ENCODE data around the gene NCOA4.
A peak's percentile ranks its signal among the peaks of the same experiment; 100 is the strongest.
"Not testable (repeated sequence)": the region's sequence is repeated elsewhere in the genome, so short reads cannot be mapped to it uniquely, and the experiment has no call there.

The NCOA4 gene

GRCh38 chr10:45983538-45984186, 46.8 kb downstream of the NCOA4 start:
- H3K4me3 ChIP-seq (ENCODE audit: low read depth, low read length), result not testable (repeated sequence)
- peak; percentile 84 for DNase-seq (ENCODE audit: low read depth)
- peak; percentile 48 for TF ChIP-seq CTCF (conservative IDR thresholded peaks at IDR 0.05; ENCODE audit: low read depth, low read length)

GRCh38 chr10:45981367-45981766, 49.1 kb downstream of the NCOA4 start:
- H3K4me3 ChIP-seq (ENCODE audit: low read depth, low read length); DNase-seq (ENCODE audit: low read depth): not testable (repeated sequence)

- not testable (repeated sequence) for H3K4me3 ChIP-seq (ENCODE audit: low read depth, low read length)
Measured at GRCh38 chr10:45978554-45978953, 51.9 kb downstream of the NCOA4 start.

GRCh38 chr10:45974041-45974440, 56.4 kb downstream of the NCOA4 start:
- DNase-seq (ENCODE audit: low read depth); H3K4me3 ChIP-seq (ENCODE audit: low read depth, low read length): not testable (repeated sequence)

More at GRCh38 chr10:45978554-45978953, 51.9 kb downstream of the NCOA4 start:
- DNase-seq (ENCODE audit: low read depth), result not testable (repeated sequence)

GRCh38 chr10:45972813-45973169, 57.6 kb downstream of the NCOA4 start:
- H3K4me3 ChIP-seq (ENCODE audit: low read depth, low read length), result peak overlapping the region; percentile 72
- peak; percentile 42 for DNase-seq (ENCODE audit: low read depth)

GRCh38 chr10:45972106-45972812, 58.2 kb downstream of the NCOA4 start, which contains the start of gene TIMM23:
TSS of gene TIMM23 (plus strand) at chr10:45972489. CDS start at chr10:45972625, 136 bp downstream.
- peak; percentile 86 for DNase-seq (ENCODE audit: low read depth)
- H3K4me3 ChIP-seq (ENCODE audit: low read depth, low read length), result peak within 1 kb of the TSS; percentile 72

- peak overlapping the region; percentile 72 for H3K4me3 ChIP-seq (ENCODE audit: low read depth, low read length)
- DNase-seq (ENCODE audit: low read depth), result peak; percentile 5
Measured at GRCh38 chr10:45971742-45972105, 58.7 kb downstream of the NCOA4 start.

- H3K4me3 ChIP-seq (ENCODE audit: low read depth, low read length); DNase-seq (ENCODE audit: low read depth): not testable (repeated sequence)
Measured at GRCh38 chr10:45971019-45971418, 59.4 kb downstream of the NCOA4 start.

- H3K4me3 ChIP-seq (ENCODE audit: low read depth, low read length); DNase-seq (ENCODE audit: low read depth): not testable (repeated sequence)
Measured at GRCh38 chr10:45962686-45963452, 67.6 kb downstream of the NCOA4 start.

GRCh38 chr10:45957928-45958327, 72.5 kb downstream of the NCOA4 start:
- not testable (repeated sequence) for H3K4me3 ChIP-seq (ENCODE audit: low read depth, low read length); DNase-seq (ENCODE audit: low read depth)

GRCh38 chr10:45956634-45957033, 73.8 kb downstream of the NCOA4 start:
- not testable (repeated sequence) for H3K4me3 ChIP-seq (ENCODE audit: low read depth, low read length); DNase-seq (ENCODE audit: low read depth)

All from choroid plexus epithelial cell (primary cell).